OCI-M2 (cell line): ENCODE results near the gene EML4.
"Not testable (repeated sequence)": the region's sequence is repeated elsewhere in the genome, so short reads cannot be mapped to it uniquely, and the experiment has no call there.

ENCODE experiments used
- DNase-seq: peaks from one replicate; lab custom pipeline; 2025; ENCODE audit not compliant: unreplicated experiment; lab: John Stamatoyannopoulos, UW

Gene EML4

DNA sequence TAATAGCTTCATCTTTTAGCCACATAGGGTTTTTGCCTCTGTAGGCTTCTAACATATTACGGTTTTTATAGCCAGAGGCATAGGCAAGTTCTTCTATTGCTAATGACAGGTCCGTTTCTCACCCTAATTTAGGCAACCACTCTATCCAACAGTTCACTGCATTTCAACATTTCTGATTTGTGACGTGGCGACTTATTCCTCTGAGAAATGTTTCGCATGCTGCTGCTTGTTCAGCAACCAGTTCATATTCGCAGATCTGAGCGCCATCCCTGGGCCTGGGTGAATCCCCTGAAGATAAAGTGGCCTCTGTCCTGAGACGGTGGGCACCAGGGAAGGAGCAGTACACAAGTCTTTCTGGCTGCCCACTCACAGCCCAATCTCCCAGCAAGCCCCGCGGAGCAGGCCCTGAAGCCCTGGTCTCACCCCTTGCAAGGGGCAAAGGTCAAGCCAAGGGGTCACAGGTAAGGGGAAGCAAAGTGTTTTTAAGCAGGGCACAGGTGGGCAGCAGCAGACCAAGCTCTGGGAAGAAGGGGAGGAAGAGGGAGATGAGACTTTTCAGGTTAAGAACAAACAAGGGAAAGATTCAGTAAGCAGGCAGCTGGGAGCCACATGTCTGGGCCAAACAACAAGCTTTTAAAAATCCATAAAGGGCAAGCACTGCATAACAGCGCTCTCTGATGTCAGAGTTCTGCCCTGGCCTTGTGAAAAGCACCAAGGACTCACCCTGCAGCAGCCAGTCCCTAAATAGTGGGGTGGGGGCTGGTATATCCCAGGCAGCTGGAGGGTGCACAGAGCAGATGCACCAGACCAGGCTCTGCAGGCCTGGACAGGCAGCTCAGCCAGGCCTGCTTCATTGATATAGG lies 202.7 kb downstream of the EML4 start:
- no peak for DNase-seq

DNA sequence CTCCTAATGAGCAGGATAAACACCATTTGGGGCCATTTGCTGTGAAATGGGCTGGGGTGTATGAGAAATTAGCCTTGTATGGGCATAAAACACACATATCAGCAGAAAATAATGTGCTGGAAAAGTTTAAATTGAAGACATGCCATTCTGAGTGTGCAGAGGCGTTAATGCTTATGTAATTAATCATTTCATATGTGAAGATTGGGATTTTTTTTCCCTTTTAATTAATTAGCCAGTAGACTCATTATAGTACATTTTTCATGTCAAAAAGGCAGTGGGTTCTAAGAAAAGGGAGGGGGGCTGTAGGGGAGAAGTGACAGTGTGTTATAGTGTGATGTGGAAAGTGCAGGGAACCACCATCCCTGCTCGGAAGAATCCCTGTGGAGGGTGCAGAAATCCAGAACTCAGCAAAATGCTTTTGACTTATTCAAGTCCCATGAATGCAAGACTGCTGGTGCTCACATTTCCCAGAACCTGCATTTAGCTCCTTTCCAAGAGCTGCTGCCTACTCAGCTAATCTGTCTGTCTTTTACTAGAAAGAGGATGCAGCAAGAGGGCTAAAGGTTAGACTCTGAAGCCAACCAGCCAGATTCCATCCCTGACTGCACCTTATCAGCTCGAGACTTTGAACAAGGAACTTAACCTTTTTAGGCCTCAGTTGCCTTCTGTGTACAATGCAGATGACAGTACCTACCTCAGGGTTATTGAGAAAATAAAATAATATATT lies 203.5 kb downstream of the EML4 start:
- no peak for DNase-seq

DNA sequence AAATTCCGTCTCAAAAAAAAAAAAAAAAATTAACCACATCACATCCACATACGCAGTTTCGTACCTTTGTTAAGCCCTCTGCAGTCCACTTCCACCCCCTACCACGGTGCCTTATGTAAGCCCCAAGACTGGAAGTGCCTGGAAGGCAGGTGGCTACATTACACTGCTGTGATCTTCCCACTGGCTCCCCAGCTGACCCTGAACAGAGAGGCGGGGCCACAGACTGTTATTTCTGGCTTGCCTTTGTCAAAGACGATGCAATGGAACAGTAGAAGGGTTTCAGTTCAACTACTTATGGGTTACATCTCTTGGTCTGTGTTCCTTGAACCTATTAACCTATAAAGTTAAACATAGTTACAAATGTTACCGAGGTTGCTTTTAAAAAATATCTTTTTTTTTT lies 207.6 kb downstream of the EML4 start:
- no peak for DNase-seq

DNA sequence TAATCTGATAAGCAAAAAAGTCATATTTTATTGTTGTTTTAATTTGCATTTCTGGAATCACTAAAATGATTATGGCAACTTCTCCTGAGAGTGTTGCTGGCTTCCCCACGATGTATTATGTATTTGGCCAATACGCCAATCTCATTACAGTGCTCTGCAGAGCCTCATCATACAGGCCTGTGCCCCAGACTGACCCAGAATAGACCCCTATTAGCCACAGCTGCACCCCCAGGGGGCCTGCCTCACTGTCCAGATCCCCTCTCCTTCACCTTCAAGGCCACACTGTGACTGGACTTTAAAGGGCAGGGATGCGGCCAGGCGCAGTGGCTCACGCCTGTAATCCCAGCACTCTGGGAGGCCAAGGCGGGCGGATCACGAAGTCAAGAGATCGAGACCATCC lies 209.3 kb downstream of the EML4 start:
- DNase-seq, result no peak

DNA sequence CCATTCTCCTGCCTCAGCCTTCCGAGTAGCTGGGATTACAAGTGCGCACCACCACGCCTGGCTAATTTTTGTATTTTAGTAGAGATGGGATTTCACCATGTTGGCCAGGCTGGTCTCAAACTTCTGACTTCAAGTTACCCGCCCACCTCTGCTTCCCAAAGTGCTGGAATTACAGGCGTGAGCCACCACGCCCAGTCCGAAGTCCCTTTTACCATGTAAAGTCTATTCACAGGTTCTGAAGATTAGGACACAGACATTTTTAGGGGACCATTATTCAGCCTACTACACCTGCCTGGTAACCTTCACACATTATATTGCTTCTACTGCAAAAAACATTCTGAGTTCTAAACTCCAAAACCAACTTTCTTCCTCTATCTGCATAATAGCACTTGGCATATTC lies 210.9 kb downstream of the EML4 start:
- not testable (repeated sequence) for DNase-seq

DNA sequence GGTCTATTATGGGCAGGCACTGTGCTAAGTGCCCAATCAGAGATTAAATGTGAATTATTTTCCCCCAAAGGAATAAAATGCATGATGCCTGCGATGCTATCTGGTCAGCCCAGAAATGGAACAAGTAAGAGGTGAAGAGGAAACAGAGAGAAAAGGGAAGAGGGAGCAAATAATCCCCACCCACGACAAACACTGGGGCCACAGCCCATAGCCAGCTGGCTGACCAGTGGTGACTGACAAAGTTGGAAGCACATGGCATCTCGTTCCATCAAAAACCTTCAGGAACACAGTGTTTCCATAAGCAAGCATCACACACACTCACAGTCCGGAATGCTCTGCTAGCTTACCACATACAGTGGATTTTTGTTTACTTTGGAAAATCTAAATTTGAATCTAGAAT lies 213.0 kb downstream of the EML4 start:
- DNase-seq, result no peak
